ENCODE measurements around the gene RASGRF1. TPM values are rescaled to one million over a fixed set of nuclear protein-coding genes. Genes with fewer than 3 reads are reported as not detected.

RASGRF1 gene
- total RNA-seq, 1 experiment from 2014 or later: not detected

GRCh38 chr15:79066391-79067071, 24.0 kb downstream of the RASGRF1 start:
- DNase-seq (ENCODE audit: low read depth): no peak

- DNase-seq (ENCODE audit: low read depth): no peak
Measured at GRCh38 chr15:79065706-79066376, 24.7 kb downstream of the RASGRF1 start.

GRCh38 chr15:79065361-79065705, 25.2 kb downstream of the RASGRF1 start:
- DNase-seq (ENCODE audit: low read depth): no peak

DNA sequence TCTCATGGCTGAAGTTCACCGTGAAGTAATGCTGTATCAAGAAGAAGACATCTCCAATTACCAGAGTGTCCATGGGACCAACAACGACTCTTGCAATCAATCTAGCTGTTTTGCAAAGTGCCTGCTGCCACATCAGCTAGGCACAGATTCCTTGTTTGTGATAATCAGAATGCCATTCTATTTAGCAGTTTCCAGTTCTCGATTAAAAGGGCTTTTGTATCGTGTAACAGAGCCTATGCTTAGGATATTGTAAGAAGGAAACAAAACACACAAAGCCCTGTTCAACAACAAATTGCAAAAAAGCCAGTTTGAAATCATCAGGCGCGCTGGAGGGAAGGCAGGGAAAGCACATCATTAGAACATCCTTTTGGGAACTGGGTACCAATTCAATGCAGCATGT, 26.1 kb downstream of the RASGRF1 start:
- DNase-seq (ENCODE audit: low read depth): no peak

- DNase-seq (ENCODE audit: low read depth): no peak
Measured at GRCh38 chr15:79060175-79060574, 30.4 kb downstream of the RASGRF1 start.

DNA sequence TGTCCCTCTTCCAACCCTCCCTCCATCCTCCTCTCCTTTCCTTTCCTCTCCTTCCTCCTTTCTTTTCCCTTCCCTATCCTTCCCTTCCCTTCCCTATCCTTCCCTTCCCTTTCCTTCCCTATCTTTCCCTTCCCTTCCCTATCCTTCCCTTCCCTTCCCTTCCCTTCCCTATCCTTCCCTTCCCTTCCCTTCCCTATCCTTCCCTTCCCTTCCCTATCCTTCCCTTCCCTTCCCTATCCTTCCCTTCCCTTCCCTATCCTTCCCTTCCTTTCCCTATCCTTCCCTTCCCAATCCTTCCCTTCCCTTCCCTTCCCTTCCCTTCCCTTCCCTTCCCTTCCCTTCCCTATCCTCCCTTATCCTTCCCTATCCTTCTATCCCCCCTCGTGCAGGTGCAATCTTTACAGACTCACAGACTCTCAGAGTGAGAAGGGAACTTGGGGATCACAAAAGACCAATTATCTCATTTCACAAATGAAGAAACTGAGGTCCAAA, 31.5 kb downstream of the RASGRF1 start:
- DNase-seq (ENCODE audit: low read depth): no peak

DNA sequence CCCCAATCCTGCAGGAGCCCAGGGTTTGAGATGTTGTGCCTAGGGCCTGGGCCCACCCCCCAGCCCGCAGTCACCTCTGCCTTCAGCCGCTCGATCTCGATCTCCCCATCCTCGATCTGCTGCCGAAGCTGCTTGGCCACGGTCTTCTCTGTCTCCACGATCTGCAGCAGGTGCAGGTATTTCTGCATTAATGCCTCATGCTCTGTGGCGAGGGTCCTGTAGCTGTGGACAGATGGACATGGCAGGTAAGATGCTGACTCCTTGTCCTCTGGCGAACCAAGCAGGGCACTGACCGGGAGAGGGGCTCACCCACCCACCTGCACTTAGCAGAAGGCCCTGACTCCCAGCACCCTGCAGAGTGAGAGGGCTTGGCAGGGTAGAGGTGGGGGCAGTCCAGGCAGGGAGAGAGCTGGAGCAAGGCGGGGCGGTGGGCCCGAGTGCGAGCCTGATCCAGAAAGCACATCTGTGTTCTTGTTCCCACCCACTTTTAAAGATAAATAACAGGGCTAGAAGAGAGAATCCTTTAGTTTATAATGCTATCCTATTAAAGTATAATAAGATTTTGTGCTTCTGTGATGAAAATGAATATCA, 32.2 kb downstream of the RASGRF1 start:
- DNase-seq (ENCODE audit: low read depth): no peak

GRCh38 chr15:79057050-79057449, 33.5 kb downstream of the RASGRF1 start:
- DNase-seq (ENCODE audit: low read depth): no peak

DNA sequence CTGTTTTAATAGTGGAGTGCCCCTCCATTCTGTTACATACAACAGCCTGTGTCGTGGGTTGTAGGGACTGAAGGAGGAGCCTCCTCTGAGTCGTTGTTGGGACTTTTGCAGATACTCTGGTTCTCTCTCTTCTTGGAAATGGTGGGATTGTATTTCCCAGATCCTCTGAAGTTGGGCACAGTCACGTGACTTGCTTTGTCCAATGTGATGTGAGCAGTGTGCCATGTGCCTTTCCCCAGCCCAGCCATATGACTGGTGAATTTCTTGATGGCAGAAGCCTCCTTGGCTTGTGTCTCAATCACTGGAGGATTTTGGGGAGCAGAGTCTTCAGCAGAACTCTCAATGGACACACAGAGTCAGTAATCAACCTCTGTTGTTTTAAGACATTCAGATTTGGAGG, 36.2 kb downstream of the RASGRF1 start:
- DNase-seq (ENCODE audit: low read depth): no peak

DNA sequence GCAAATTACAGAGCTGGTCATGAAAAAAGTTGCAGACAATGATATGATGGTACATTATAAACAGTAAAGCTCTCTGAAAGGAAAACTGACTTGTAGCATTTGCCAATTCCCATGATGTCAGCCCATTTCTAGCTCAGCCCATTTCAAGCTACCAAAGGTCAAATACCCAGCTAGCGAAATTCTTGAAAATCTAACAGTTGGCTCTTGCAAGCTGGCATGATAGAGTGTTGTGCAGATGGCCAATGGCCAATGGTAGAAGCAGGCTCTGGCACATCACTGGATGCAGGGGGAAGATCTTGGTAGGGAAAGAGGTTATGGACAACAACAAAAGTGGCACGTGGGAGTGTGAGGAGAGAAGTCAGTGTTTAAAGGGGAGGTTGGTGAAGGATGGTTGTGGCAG, 36.7 kb downstream of the RASGRF1 start:
- DNase-seq (ENCODE audit: low read depth): no peak

DNA sequence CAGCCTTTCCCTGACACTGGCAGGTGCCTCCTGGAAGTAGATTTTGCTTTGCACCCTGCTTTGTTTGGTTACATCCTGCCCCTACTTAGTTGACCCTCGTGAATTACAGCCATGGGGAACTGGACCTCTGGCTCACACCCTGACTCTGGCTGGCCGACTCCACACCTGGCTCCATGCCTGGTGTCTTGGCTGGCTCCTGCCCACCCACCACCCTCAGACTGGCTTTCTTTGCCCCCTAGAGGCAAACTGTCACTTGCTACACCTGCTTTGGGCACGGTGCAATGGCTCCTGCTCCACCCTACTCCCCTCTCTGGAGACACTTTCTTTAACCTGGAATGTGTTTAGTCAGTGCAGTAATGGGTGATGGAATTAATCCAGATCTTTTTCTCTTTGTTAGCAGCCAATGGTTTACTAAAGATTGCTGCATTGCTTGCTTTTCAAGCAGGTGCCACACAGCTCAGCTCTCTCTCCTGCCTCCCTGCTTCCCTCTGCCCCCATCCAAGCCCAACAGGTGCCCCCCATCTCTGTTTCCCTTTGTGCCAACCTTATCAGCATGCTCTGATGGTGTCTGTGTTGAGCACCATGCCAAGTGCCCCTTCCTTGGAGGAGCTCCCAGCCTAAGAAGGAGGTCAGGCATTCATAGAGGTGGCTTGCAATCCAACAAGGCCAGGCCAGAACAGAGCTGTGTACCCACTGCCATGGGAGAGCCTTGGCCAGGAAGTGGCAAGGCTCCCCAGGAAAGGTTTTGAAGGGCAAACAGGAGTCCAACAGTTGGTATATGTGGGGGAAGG, 38.4 kb downstream of the RASGRF1 start:
- DNase-seq (ENCODE audit: low read depth): no peak

GRCh38 chr15:79051029-79051428, 39.6 kb downstream of the RASGRF1 start:
- DNase-seq (ENCODE audit: low read depth): no peak

DNA sequence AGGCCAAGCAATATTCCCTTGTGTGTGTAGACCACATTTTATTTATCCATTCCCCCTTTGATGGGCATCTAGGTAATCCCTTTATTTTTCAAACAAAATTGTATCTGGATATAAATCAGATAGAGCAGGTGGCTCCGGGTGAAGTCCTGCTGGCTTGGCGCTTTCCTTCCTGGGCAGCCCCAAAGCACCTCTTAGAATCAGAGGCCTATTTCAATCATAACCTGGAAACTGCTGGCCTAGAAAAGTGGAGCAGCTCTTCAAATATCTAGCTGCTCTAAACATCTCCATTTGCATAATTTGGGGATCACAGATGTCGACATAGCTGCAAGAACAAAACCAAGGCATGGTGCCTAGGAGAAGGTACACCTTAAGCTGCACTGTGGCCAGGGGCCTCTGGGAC, 40.2 kb downstream of the RASGRF1 start:
- no peak for DNase-seq (ENCODE audit: low read depth)

GRCh38 chr15:79049416-79049815, 41.2 kb downstream of the RASGRF1 start:
- no peak for DNase-seq (ENCODE audit: low read depth)

DNA sequence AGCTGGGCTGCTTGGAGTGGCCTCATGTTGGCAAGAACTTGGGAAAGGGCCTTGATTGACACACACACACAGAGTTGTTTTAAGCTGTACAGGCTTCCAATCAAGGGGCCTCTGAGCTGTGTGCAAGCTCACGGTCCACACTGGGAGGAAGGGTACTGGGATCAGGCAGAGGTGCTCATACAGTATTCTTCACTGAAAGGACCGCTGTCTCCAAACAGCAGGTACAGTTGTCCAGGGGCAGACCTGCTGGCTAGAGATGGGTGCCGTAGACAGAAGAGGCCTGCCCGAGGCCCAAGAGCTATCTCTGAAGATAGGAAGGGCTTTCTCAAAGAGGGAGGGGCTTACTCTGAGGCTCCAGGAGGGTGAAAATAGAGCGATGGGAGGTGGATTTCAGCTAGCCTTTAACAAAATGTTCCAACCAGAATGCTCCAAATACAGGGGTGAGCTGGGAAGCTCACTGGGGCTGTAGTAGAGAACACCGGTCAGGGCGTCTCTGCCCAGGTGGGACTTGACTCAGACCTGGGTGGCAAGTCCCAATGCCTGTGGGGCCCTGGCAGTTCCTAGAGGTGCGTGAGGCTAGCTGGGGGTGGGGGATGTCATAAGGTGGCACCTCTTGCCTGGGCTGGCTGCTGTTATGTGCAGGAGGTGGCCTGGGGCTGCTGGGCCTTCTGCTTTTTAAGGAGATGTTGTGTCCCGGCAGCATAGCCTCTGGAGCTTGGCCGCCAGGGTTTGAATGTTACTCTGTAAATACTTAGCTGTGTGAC, 42.7 kb downstream of the RASGRF1 start:
- DNase-seq (ENCODE audit: low read depth): no peak

- no peak for DNase-seq (ENCODE audit: low read depth)
Measured at GRCh38 chr15:79046691-79047404, 43.7 kb downstream of the RASGRF1 start.

GRCh38 chr15:79045041-79045440, 45.5 kb downstream of the RASGRF1 start:
- DNase-seq (ENCODE audit: low read depth): no peak

DNA sequence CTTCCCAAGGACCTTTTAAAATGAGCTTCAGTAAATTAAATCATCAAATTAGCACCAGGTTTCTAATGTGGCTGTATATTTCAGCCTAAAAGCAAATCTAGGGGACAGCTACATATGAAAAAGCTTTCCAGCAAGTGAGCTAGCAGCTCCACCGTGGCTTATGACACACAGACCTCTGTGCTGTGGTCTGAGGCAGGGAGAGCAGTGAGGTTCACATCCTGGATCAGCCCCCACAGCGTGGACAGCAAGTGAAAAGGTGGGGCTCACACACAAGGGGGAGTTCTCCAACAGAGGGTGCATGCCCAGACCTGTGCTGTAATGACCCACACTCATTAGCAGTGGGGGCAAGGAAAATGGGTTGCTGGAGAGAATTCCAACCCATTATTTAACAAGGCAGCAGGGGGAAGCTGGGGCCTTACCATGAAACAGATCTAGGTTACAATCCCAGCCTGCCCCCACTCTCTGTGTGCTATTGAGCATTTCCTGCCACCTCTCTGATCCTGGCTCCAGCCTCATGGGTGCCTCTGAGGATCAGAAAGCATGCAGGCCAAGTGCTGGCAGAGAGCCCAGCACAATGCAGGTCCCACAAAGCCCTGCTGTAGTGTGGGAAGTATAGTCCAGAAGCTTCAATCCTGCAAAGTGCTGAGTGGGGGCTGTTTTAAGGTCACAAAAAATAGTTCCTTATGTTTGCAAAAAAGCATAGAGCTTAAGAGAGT, 48.2 kb downstream of the RASGRF1 start:
- no peak for DNase-seq (ENCODE audit: low read depth)

DNA sequence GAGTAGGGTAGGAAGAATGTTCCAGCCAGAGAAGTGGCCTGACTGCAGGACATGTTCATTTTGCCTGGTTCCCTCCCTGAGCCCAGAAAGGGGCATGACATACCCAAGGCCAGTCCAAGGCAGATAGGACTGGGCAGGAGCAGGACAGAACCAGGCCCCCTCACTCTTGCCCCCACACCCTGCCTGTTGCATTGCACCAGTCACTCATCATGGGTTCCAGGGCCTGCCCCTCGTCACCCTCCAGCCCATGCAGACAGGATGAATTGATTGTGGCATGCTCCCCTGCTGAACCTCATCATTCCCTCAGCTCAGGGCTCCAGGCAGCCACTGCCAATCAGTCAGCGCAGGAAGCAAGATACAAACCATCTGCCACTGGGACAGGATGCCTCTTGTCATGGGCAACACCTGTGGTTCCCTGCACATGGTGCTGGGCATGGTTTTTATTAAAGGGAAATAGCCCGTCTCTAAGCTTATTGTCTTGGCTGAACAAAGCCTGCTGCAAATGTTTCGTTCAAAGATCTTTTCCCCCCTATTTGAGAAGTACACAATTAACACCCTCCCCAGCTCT, 48.9 kb downstream of the RASGRF1 start:
- DNase-seq (ENCODE audit: low read depth): no peak

- DNase-seq (ENCODE audit: low read depth): no peak
Measured at GRCh38 chr15:79037848-79038247, 52.7 kb downstream of the RASGRF1 start.

Measured in Daoy (cell line).